Activated CD4-positive, alpha-beta T cell treated with anti-CD3 and anti-CD28 coated beads, Interleukin-2, amount 10 ng/mL, durations not matched to agents 7 days and 5 days (primary cell): Measurements from ENCODE around the gene GDAP2. TPM values are rescaled to one million over a fixed set of nuclear protein-coding genes. Genes with fewer than 3 reads are reported as not detected.

Experiments used
- CTCF ChIA-PET: fragments of 350-600 bp; sonication (Branson Sonifier 250); formaldehyde crosslinking; loops from one replicate; lab custom pipeline; 2021; ENCODE audit warnings: antibody characterized with exemption; lab: Charles Lee
- POLR2A ChIA-PET: fragments of 350-600 bp; sonication (Branson Sonifier 250); formaldehyde crosslinking; loops from one replicate; lab custom pipeline; 2021; ENCODE audit warnings: antibody characterized with exemption; lab: Charles Lee
- DNase-seq: peaks from one replicate; pipeline ENCODE4 v3.0.0-alpha.2; 2020
- H3K27ac Mint-ChIP-seq: one replicate; pipeline ENCODE4 v1.8.0; 2021; ENCODE audit warnings: mild to moderate bottlenecking, moderate library complexity, mixed read lengths
- H3K27me3 Mint-ChIP-seq: one replicate; pipeline ENCODE4 v1.8.0; 2021; ENCODE audit warnings: mixed read lengths
- H3K36me3 Mint-ChIP-seq: one replicate; pipeline ENCODE4 v1.8.0; 2021; ENCODE audit warnings: low read depth, mixed read lengths
- H3K4me1 Mint-ChIP-seq: one replicate; pipeline ENCODE4 v1.8.0; 2021; ENCODE audit warnings: mixed read lengths
- H3K4me3 Mint-ChIP-seq: one replicate; pipeline ENCODE4 v1.8.0; 2021; ENCODE audit warnings: mild to moderate bottlenecking, moderate library complexity, mixed read lengths
- H3K9me3 Mint-ChIP-seq: one replicate; pipeline ENCODE4 v1.8.0; 2021; ENCODE audit warnings: mixed read lengths
- total RNA-seq, 2 experiments: library from RNA; stranded (reverse); gene quantifications; one replicate each; pipeline ENCODE4 v1.2.3, GENCODE V29; 2021

Gene GDAP2
- total RNA-seq, 2 experiments from 2014 or later = 22.7 to 27.5 TPM

DNA sequence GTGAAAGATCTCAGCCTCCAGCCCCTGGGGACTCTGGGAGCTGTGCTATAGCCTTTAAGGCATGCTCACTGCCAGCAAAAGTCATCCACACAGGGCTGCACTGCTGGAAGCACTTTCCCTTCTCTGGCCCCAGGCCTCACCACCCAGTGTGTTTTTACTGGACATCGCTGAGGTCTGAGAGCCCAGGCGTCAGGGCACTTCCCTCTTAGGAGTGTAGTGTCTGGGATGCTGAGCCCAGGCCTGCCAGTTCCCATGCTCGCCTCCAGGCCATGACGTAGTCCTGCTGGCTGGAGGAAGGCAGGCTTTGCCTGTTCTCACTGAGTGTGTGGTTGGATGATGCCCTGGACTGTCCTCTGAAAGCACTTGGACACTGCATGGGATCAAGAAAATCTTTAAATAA, 101.2 kb downstream of the GDAP2 start:
- CTCF ChIA-PET = no interaction called here
- Mint-ChIP-seq H3K9me3 (no peaks in the 10 kb centered on the region), H3K27ac (no peak overlapping the region), H3K4me3 (no peak overlapping the region), H3K4me1 (no peaks in the 10 kb centered on the region), H3K27me3 (no peaks in the 10 kb centered on the region), H3K36me3 (no peaks in the 10 kb centered on the region)
- no peak for DNase-seq
- POLR2A ChIA-PET = no interaction called here

DNA sequence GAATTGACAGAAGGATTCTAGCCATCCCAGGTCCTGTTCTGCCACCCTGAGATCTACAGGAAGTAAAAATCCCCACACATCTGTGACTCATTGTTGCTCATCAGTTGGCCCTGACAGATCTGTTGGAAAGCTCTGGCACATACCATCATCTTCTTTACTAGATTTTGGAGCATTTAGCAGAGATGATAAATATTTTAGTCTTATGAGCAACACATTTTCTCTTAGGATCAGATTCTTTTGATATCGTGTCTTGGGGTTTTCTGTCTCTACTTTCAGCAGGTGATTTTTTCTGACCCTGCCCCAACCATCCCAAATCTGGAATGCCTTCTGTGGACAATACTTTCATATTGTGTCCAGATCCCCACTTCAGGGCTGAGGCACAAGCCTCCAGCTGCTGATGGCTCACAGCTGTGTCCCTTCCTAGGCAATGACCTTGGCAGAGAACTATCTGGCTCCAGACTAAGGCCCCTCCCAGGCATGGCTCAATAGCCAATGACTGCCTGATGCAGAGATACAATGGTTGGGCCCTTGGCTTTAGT, 102.8 kb downstream of the GDAP2 start:
- ChIA-PET POLR2A (no interaction called here), CTCF (no interaction called here)
- no peak for DNase-seq
- peaks cover 3% of the 10 kb centered on the region for H3K9me3 Mint-ChIP-seq
- H3K4me3 Mint-ChIP-seq = no peak overlapping the region
- H3K36me3 Mint-ChIP-seq = peaks cover 2% of the 10 kb centered on the region
- peaks cover 3% of the 10 kb centered on the region for H3K27me3 Mint-ChIP-seq
- H3K27ac Mint-ChIP-seq = no peak overlapping the region
- no peaks in the 10 kb centered on the region for H3K4me1 Mint-ChIP-seq

DNA sequence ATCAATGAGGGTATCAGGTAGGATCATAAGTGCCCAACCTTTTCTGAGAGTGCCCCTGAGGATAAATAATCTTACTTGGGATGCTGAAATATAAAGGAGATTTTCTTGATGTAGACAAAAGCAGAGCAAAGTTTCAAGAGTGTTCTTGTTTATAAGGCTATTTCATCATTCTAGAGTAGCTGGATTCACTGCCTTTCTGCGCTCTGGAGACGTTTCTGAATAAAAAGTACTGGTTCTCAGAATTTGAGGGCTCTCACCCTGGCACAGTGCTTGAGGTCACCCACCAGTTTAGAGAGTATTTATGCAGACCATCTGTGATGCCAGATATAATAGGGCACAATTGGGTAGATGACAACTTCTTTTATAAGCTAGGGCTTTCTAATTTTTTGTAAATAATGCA, 103.3 kb downstream of the GDAP2 start:
- no peak for DNase-seq
- Mint-ChIP-seq H3K27me3 (peaks cover 3% of the 10 kb centered on the region), H3K4me1 (no peaks in the 10 kb centered on the region), H3K36me3 (peaks cover 2% of the 10 kb centered on the region), H3K4me3 (no peak overlapping the region), H3K27ac (no peak overlapping the region), H3K9me3 (peaks cover 6% of the 10 kb centered on the region)
- ChIA-PET CTCF (no interaction called here), POLR2A (no interaction called here)

DNA sequence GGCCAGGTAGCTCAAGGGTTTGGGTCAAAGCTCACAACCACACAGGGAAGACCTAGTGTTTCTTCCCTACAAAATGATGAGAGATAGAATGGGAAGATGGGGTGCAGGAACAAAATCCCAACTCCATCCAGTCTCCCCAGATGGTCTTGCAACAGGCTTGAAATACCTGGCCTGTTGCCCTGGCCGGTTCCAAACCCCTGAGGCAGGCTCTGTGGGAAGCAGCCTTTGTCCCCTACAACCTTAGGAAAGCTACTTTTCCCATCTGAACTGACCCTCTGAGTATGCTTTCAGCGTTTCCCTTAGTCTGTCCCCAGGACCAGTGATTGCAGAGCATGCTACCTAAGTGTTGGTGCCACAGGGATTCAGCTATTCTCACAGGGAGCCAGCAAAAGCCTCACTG, 104.0 kb downstream of the GDAP2 start:
- no peak overlapping the region for H3K27ac Mint-ChIP-seq
- no peak overlapping the region for H3K4me3 Mint-ChIP-seq
- peaks cover 3% of the 10 kb centered on the region for H3K27me3 Mint-ChIP-seq
- H3K36me3 Mint-ChIP-seq = peaks cover 2% of the 10 kb centered on the region
- no peaks in the 10 kb centered on the region for H3K4me1 Mint-ChIP-seq
- ChIA-PET POLR2A (no interaction called here), CTCF (no interaction called here)
- peaks cover 10% of the 10 kb centered on the region for H3K9me3 Mint-ChIP-seq
- DNase-seq = no peak

DNA sequence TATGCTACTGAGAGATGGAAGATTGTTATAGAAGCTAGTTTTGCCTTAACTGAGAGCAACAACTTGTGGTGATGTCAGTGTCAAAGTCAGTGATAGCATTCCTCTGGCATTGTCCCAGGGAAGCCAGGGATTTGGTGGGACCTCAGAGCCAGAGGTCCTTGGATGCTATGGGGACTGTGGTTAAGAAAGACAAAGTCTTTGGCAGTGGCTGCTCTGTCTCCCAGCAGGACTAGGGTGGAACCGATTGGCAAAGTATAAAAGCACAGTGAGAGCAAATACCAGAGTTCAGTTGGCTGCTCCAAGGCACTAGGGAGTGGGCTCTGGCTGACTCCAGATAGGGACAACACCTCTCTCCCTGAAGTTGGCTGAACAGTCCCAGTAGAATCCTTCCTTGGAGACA, 104.8 kb downstream of the GDAP2 start:
- DNase-seq = no peak
- H3K27ac Mint-ChIP-seq = no peak overlapping the region
- no peaks in the 10 kb centered on the region for H3K4me1 Mint-ChIP-seq
- no peak overlapping the region for H3K4me3 Mint-ChIP-seq
- POLR2A ChIA-PET = no interaction called here
- peaks cover 3% of the 10 kb centered on the region for H3K27me3 Mint-ChIP-seq
- H3K9me3 Mint-ChIP-seq = peaks cover 11% of the 10 kb centered on the region
- peaks cover 2% of the 10 kb centered on the region for H3K36me3 Mint-ChIP-seq
- CTCF ChIA-PET = interaction anchor here (0.5 kb wide), 1 partner anchor 17 kb away, joined by 3 read pairs; no protein-coding TSS in a partner anchor

DNA sequence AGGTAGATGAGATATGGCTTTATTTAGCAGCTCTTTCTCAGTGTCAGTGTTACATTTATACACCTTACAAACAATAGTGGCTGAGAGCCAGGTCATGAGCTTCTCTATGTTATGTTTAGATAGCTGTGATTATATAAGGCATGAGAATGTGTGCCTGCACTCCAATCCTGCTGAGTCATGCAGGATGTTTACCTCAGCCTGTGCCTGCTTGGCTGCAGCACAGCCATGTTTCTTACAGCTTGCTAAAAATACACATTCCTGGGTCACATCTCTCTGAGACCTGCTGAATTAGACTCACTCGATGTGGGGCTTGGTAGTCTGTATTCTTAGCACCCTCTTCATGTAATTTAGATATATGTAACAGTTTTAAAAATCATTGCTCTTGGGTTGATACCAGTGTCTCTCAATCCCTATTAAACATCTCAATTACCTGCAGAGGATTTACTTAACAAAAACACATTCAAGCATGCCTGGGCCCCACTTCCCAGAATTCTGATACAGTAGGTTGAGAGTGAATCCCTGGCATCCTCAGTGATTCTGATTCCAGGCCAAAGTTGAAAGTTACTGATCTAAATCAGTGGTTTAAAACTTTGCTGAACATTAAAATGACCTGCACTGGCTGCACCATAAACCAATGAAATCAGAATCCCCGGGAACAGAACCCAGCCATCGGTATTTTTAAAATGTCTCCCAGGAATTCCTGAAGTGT, 107.5 kb downstream of the GDAP2 start:
- DNase-seq = no peak
- no peak overlapping the region for H3K4me3 Mint-ChIP-seq
- H3K4me1 Mint-ChIP-seq = no peaks in the 10 kb centered on the region
- CTCF ChIA-PET = no interaction called here
- H3K27me3 Mint-ChIP-seq = peaks cover 3% of the 10 kb centered on the region
- peaks cover 2% of the 10 kb centered on the region for H3K36me3 Mint-ChIP-seq
- H3K9me3 Mint-ChIP-seq = peaks cover 11% of the 10 kb centered on the region
- no peak overlapping the region for H3K27ac Mint-ChIP-seq
- POLR2A ChIA-PET = no interaction called here

DNA sequence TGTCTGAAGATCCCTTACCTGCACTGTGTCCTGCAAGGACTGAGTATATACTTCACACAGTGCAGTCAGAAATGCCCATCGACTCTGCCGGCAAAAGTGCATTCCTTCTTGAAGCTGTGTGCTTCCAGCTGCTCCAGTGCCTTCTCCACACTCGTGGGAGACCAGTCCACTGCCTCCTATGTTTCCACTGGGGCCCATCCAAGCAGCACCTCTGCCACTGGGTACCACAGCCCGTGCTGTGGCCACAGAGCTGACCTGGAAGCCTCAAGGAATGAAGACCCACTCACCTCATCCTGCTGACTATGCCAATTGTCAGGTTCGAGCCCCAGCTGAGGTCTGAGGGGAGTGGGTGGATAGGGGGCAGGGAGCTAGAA, 108.1 kb downstream of the GDAP2 start:
- CTCF ChIA-PET = no interaction called here
- Mint-ChIP-seq H3K4me3 (no peak overlapping the region), H3K27me3 (peaks cover 3% of the 10 kb centered on the region), H3K27ac (no peak overlapping the region), H3K9me3 (peaks cover 11% of the 10 kb centered on the region), H3K36me3 (peaks cover 2% of the 10 kb centered on the region), H3K4me1 (no peaks in the 10 kb centered on the region)
- DNase-seq = no peak
- POLR2A ChIA-PET = no interaction called here

DNA sequence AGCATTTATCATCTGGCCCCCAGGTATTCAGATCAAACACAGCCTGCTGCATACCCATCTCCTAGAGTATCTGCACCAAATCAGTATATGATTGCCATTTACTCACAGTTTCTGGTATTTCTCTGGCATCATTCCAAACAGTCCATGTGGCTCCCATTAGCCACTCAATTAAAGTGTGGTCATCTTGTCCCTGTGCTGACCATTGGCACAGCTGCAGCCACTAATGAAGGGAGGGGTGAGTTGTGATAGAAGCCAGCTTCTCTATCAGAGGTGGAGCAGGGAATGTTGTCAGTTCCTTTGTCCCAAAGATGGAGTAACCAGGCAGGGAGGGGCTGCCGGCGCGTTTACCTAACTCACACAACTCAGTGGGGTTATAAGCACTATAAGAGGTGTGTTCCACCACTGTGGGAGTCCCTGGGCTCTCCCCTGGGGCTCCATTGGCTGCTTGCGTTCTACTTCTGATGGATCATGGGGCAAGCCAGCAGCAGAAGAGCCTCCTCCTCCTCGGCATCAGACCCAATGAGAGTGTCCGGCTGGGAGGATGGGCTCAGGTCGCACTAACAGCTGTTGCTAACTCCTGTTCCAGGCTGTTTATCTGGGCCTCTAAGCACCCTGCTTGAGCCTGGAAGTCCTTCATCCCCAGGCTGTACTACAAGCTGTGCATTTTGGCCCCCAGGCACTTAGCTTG, 108.6 kb downstream of the GDAP2 start:
- Mint-ChIP-seq H3K4me1 (no peaks in the 10 kb centered on the region), H3K36me3 (peaks cover 2% of the 10 kb centered on the region), H3K27ac (no peak overlapping the region), H3K4me3 (no peak overlapping the region), H3K27me3 (peaks cover 3% of the 10 kb centered on the region), H3K9me3 (peaks cover 11% of the 10 kb centered on the region)
- ChIA-PET POLR2A (no interaction called here), CTCF (no interaction called here)
- DNase-seq = no peak

DNA sequence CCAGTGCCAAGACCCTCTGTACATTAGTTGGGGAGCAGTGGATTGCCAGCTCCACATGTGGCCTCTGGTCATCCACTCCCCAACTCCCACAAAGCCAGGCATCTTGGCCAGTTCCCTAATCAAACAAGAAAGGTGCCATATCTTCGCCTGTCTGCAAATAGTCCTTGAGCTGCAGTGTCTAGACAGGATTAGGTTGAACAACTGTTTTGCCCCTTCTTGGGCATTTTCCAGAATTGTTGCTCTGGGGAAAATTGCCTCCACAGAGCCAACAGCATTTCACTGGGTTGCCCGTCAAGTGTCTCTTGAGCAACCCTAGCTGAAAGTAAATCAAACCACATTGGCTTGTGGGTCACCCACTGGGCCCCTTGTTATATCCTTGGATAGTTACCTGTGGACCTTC, 109.3 kb downstream of the GDAP2 start:
- CTCF ChIA-PET = no interaction called here
- Mint-ChIP-seq H3K4me1 (no peaks in the 10 kb centered on the region), H3K4me3 (no peak overlapping the region), H3K9me3 (peaks cover 11% of the 10 kb centered on the region), H3K27ac (no peak overlapping the region), H3K36me3 (peaks cover 2% of the 10 kb centered on the region), H3K27me3 (peaks cover 3% of the 10 kb centered on the region)
- POLR2A ChIA-PET = no interaction called here
- no peak for DNase-seq

DNA sequence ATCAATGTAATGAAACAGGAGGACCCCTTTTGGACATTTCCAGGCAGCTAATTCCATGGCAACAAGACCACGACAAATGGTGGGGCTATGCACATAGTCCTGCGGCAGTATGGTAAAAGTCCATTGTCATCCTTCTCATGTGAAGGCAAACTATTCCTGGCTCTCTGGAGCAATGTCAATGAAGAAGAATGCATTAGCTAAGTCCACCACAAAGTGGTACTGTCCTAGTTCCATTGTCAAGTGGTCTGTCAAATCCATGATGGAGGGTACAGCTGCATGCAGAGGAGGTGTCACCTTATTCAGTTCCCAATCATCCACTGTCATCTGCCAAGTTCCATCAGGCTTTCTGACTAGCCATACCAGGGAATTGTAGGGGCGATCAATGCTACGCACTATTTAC, 110.1 kb downstream of the GDAP2 start:
- DNase-seq = no peak
- ChIA-PET CTCF (no interaction called here), POLR2A (no interaction called here)
- peaks cover 11% of the 10 kb centered on the region for H3K9me3 Mint-ChIP-seq
- H3K4me3 Mint-ChIP-seq = no peak overlapping the region
- H3K27me3 Mint-ChIP-seq = peaks cover 3% of the 10 kb centered on the region
- H3K27ac Mint-ChIP-seq = no peak overlapping the region
- no peaks in the 10 kb centered on the region for H3K4me1 Mint-ChIP-seq
- H3K36me3 Mint-ChIP-seq = peaks cover 2% of the 10 kb centered on the region

DNA sequence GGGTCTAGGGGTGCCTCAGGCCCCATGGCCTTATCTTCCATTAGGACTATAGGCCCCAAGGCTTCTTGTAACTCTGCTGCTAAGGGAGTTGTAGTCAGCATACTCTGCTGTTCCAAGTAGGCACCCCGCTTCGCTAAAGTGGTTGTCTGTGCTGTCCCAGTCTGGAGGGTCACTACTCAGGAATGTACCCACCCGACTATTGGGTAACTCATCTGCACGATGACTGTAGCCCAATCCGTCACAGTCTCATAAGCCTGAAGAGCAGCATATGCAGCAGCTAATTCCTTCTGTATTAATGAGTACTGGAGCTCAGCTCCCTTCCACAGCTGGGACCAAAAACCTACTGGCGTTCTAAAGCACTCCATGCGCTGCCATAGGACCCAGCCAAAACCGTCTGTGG, 111.0 kb downstream of the GDAP2 start:
- Mint-ChIP-seq H3K27ac (no peak overlapping the region), H3K4me3 (no peak overlapping the region), H3K36me3 (peaks cover 2% of the 10 kb centered on the region), H3K9me3 (peaks cover 11% of the 10 kb centered on the region), H3K27me3 (peaks cover 3% of the 10 kb centered on the region), H3K4me1 (no peaks in the 10 kb centered on the region)
- CTCF ChIA-PET = no interaction called here
- no peak for DNase-seq
- POLR2A ChIA-PET = no interaction called here

DNA sequence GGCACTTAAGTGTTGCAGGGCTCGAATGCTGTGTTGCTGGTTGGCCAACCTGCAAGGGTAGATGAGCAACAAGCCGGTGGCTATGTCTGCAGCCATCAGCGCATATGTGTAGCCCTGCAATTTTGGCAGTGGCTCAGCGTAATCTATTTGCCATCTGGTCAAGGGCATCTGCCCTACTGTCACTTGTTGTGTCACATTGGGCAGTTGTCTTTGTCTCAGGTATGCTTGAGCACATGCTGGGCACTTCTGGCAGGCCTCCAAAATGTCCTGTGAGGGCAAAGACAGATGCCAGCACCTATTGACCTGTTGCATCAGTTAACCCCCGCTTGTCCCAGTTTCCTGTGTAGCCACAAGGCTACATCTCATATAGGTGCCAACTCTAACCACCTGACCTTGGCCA, 111.8 kb downstream of the GDAP2 start:
- POLR2A ChIA-PET = no interaction called here
- H3K4me3 Mint-ChIP-seq = no peak overlapping the region
- no peak overlapping the region for H3K27ac Mint-ChIP-seq
- no peaks in the 10 kb centered on the region for H3K27me3 Mint-ChIP-seq
- no peaks in the 10 kb centered on the region for H3K4me1 Mint-ChIP-seq
- peaks cover 11% of the 10 kb centered on the region for H3K9me3 Mint-ChIP-seq
- no peaks in the 10 kb centered on the region for H3K36me3 Mint-ChIP-seq
- CTCF ChIA-PET = no interaction called here
- DNase-seq = no peak

DNA sequence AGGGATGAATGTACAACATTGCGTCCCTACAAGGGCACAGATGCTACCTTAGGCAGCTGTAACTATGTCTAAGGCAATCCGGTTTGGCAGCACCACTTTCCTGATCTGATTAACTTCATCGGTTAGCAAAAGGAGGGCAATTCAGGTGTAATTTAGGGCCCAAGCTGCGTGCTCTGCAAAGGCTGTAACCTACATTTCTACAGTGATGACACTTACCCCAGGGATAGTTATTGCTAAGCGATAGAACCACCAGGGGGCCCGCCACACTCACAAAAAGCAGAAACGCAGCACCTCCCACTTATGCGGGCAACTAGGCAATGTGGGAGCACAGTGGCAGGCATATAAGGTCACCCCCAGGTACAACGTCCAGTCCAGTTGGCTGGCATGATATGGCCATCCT, 113.5 kb downstream of the GDAP2 start:
- H3K27ac Mint-ChIP-seq = no peak overlapping the region
- H3K36me3 Mint-ChIP-seq = no peaks in the 10 kb centered on the region
- no peak overlapping the region for H3K4me3 Mint-ChIP-seq
- ChIA-PET POLR2A (no interaction called here), CTCF (no interaction called here)
- peaks cover 4% of the 10 kb centered on the region for H3K9me3 Mint-ChIP-seq
- DNase-seq = no peak
- peaks cover under 1% of the 10 kb centered on the region for H3K4me1 Mint-ChIP-seq
- no peaks in the 10 kb centered on the region for H3K27me3 Mint-ChIP-seq
